HepG2 (cell line): ENCODE measurements around the gene VIT. TPM values are rescaled to one million over a fixed set of nuclear protein-coding genes. Genes with fewer than 3 reads are reported as not detected.

ENCODE experiments used
- ATAC-seq: fragments of 200-7000 bp; cut with Tn5 transposase; 3 replicates; pipeline ENCODE4 v1.9.1; 2020; ENCODE audit warnings: mild to moderate bottlenecking, moderate library complexity
- BruUV-seq: library from RNA; stranded (reverse); fragments of 400-500 nt; replicated peaks from 2 replicates; lab custom pipeline; 2021; lab: Mats Ljungman, UMichigan
- CTCF ChIA-PET: fragments of 300-600 bp; formaldehyde crosslinking; extraction: SDS; loops from one replicate; lab custom pipeline; 2021; ENCODE audit warnings: low total read pairs, inconsistent platforms, low intra/inter-chr PET ratio; lab: Yijun Ruan, JAX
- POLR2A ChIA-PET: fragments of 350-600 bp; sonication (Branson Sonifier 250); formaldehyde crosslinking; loops from one replicate; lab custom pipeline; 2020; ENCODE audit warnings: antibody characterized with exemption, inconsistent platforms; lab: Yijun Ruan, JAX
- DNase-seq: peaks from one replicate; pipeline ENCODE4 v3.0.0-alpha.2; 2015; ENCODE audit warnings: low spot score
- FAIRE-seq: peaks from 3 replicates; lab custom pipeline; 2011; peaks lifted over from hg19 to GRCh38; lab: Jason Lieb, UNC
- H2AFZ ChIP-seq: one replicate; pipeline ENCODE4 v1.6.1; 2011; ENCODE audit warnings: low read length, inconsistent platforms
- H3K27ac ChIP-seq: fragments of 300-600 bp; 3 replicates; pipeline ENCODE4 v1.8.0; 2011; ENCODE audit warnings: mixed run types, mild to moderate bottlenecking, mixed read lengths, low read length, inconsistent platforms; ENCODE audit not compliant: insufficient read depth; ENCODE audit errors: extremely low read length
- H3K27me3 ChIP-seq, 2 experiments: fragments of 200-600 bp in 1 of 2; 2 replicates in 1 of 2; 3 replicates in 1 of 2; pipeline versions ENCODE4 v1.6.0 to v1.8.0; 2011; ENCODE audit warnings: low read length in 2 of 2, mild to moderate bottlenecking in 2 of 2, moderate library complexity in 2 of 2, inconsistent platforms in 1 of 2; ENCODE audit not compliant: insufficient read depth in 2 of 2, control insufficient read depth in 1 of 2
- H3K36me3 ChIP-seq, 2 experiments: fragments of 200-600 bp in 1 of 2; replicated peaks in 1 of 2; 2 replicates in 1 of 2; 3 replicates in 1 of 2; pipeline versions ENCODE4 v1.5.1 to v1.8.0; 2011; ENCODE audit warnings: low read length in 2 of 2, inconsistent platforms in 1 of 2; ENCODE audit not compliant: insufficient read depth in 2 of 2, control insufficient read depth in 1 of 2
- H3K4me1 ChIP-seq: 2 replicates; pipeline ENCODE4 v1.5.1; 2012; ENCODE audit warnings: low read length, inconsistent platforms; ENCODE audit not compliant: insufficient read depth
- H3K4me2 ChIP-seq: 2 replicates; pipeline ENCODE4 v1.6.0; 2011; ENCODE audit warnings: low read depth, low read length, inconsistent platforms
- H3K4me3 ChIP-seq, 3 experiments: fragments of 200-600 bp in 1 of 3; sonication (generic), shearing (Covaris generic) in 1 of 3; replicated peaks in 1 of 3; 2 replicates each; pipeline ENCODE4 v1.5.1; 2011 to 2016; ENCODE audit warnings: low read length in 3 of 3, inconsistent platforms in 2 of 3, low read depth in 2 of 3, mild to moderate bottlenecking in 2 of 3, control low read depth in 1 of 3, mixed read lengths in 1 of 3; ENCODE audit not compliant: insufficient read depth in 1 of 3
- H3K79me2 ChIP-seq: one replicate; pipeline ENCODE4 v1.6.1; 2011; ENCODE audit warnings: low read length, inconsistent platforms; ENCODE audit not compliant: insufficient read depth
- H3K9ac ChIP-seq: 2 replicates; pipeline ENCODE4 v1.6.0; 2011; ENCODE audit warnings: mild to moderate bottlenecking, low read depth, low read length, inconsistent platforms; ENCODE audit not compliant: insufficient read depth
- H3K9me3 ChIP-seq: 2 replicates; pipeline ENCODE4 v1.5.1; 2012; ENCODE audit warnings: mild to moderate bottlenecking, low read length
- H4K20me1 ChIP-seq: 2 replicates; pipeline ENCODE4 v1.6.0; 2011; ENCODE audit warnings: inconsistent platforms, mild to moderate bottlenecking, low read length, moderate library complexity; ENCODE audit not compliant: insufficient read depth
- BHLHE40 ChIP-seq: IDR thresholded peaks from 2 replicates; pipeline ENCODE4 v1.6.1; 2011; ENCODE audit warnings: low read length, improper control_type of control experiment
- CAMTA2 ChIP-seq: sonication (generic); formaldehyde crosslinking; IDR thresholded peaks from 2 replicates; pipeline ENCODE4 v1.4.0; 2020; ENCODE audit warnings: mild to moderate bottlenecking, missing genetic modification reagents, borderline replicate concordance
- EEA1 ChIP-seq: sonication (generic); formaldehyde crosslinking; IDR thresholded peaks from 2 replicates; pipeline ENCODE4 v1.5.1; 2020; ENCODE audit warnings: mild to moderate bottlenecking, missing genetic modification reagents, borderline replicate concordance
- NFYC ChIP-seq: IDR thresholded peaks from 2 replicates; pipeline ENCODE4 v1.6.1; 2016; ENCODE audit warnings: missing genetic modification reagents, missing compliant biosample characterization
- TAF1 ChIP-seq: sonication (generic); formaldehyde crosslinking; IDR thresholded peaks from 2 replicates; pipeline ENCODE4 v1.4.0; 2020; ENCODE audit warnings: missing genetic modification reagents
- ZNF142 ChIP-seq: sonication (generic); formaldehyde crosslinking; IDR thresholded peaks from 2 replicates; pipeline ENCODE4 v1.4.0; 2020; ENCODE audit warnings: missing genetic modification reagents
- ZNF792 ChIP-seq: IDR thresholded peaks from 2 replicates; pipeline ENCODE4 v1.6.1; 2016
- WGBS: methylation state at CpG from one replicate; pipeline ENCODE4 v1.1.6; 2017; ENCODE audit warnings: low lambda C conversion rate; 5-methylcytosine and 5-hydroxymethylcytosine counted together
- in situ Hi-C: cut with HindIII; loops from 2 replicates; pipeline ENCODE4 v1.10.0; 2017; ENCODE audit warnings: low pct_unique_long_range_greater_than_20kb; ENCODE audit not compliant: extremely low pct_ligation_motif_present
- intact Hi-C: fragments of 100-400 bp; cut with micrococcal nuclease; formaldehyde crosslinking; loops from one replicate; pipeline ENCODE4 v1.10.0; 2022; ENCODE audit not compliant: unreplicated experiment
- polyA plus RNA-seq, 8 experiments: library from polyadenylated mRNA; depleted of rRNA in 3 of 8; stranded (reverse) in 7 of 8; unstranded in 1 of 8; fragments of >200 nt; fragmentation: Illumina TruSeq in 4 of 8; extraction: Trizol in 4 of 8; gene quantifications; 2 replicates each; pipeline versions ENCODE4 v1.2.1 to v1.2.3, GENCODE V29; 2011 to 2016; ENCODE audit warnings: low read depth in 4 of 8, missing spikeins in 1 of 8, mixed read lengths in 1 of 8; ENCODE audit not compliant: insufficient read depth in 1 of 8
- total RNA-seq, 5 experiments: library from RNA; depleted of rRNA; stranded (reverse); fragments of >200 nt; fragmentation: Illumina TruSeq; extraction: Trizol; gene quantifications; 2 replicates each; pipeline ENCODE4 v1.2.3, GENCODE V29; 2016; ENCODE audit warnings: low read depth in 1 of 5
- TF ChIP-seq, protein P1 (sequence below): sonication (generic); formaldehyde crosslinking; IDR thresholded peaks from 2 replicates; pipeline ENCODE4 v1.4.0; 2020; ENCODE audit warnings: low read depth, mild to moderate bottlenecking, missing genetic modification reagents
- TF ChIP-seq, protein P2 (sequence below): sonication (generic); formaldehyde crosslinking; IDR thresholded peaks from 2 replicates; pipeline ENCODE4 v1.8.0; 2023; ENCODE audit warnings: mild to moderate bottlenecking, missing genetic modification reagents

The VIT gene
- total and polyA plus RNA-seq, 2 of the 13 experiments (the other 11 are each of a cell fraction or from before 2014, with no cell fraction given) = not detected

GRCh38 chr2:36802952-36803351 is 106.4 kb downstream of the VIT start:
- H2AFZ ChIP-seq = no peak overlapping the region
- H3K27me3 ChIP-seq = peaks cover 2 to 18% of the 10 kb centered on the region in 2 experiments; a peak in 3 of 5 replicates
- H3K4me2 ChIP-seq = no peak overlapping the region
- no peaks in the 10 kb centered on the region for H3K79me2 ChIP-seq
- FAIRE-seq (no peak), ATAC-seq (no peak), DNase-seq (no peak)
- TF ChIP-seq, protein P1, sequence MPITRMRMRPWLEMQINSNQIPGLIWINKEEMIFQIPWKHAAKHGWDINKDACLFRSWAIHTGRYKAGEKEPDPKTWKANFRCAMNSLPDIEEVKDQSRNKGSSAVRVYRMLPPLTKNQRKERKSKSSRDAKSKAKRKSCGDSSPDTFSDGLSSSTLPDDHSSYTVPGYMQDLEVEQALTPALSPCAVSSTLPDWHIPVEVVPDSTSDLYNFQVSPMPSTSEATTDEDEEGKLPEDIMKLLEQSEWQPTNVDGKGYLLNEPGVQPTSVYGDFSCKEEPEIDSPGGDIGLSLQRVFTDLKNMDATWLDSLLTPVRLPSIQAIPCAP (CRISPR knock-in tag) = no peak
- no peak for TF ChIP-seq CAMTA2 (CRISPR knock-in tag)
- no peak for TF ChIP-seq TAF1 (CRISPR knock-in tag)
- TF ChIP-seq ZNF792 (CRISPR knock-in tag) = no peak
- intact Hi-C loops (no loop called here), in situ Hi-C loops (no loop called here)
- 16% methylated on average over 3 of the region's 3 CpGs for WGBS
- H3K36me3 ChIP-seq = no peaks in the 10 kb centered on the region
- H4K20me1 ChIP-seq = no peaks in the 10 kb centered on the region
- no TSS peak for BruUV-seq
- ChIA-PET POLR2A (no interaction called here), CTCF (no interaction called here)
- H3K9ac ChIP-seq = no peak overlapping the region
- peaks cover 8% of the 10 kb centered on the region; the same call in 1 of the 2 replicates for H3K4me1 ChIP-seq
- H3K9me3 ChIP-seq = no peaks in the 10 kb centered on the region
- H3K4me3 ChIP-seq = no peak overlapping the region
- no peak overlapping the region for H3K27ac ChIP-seq

DNA sequence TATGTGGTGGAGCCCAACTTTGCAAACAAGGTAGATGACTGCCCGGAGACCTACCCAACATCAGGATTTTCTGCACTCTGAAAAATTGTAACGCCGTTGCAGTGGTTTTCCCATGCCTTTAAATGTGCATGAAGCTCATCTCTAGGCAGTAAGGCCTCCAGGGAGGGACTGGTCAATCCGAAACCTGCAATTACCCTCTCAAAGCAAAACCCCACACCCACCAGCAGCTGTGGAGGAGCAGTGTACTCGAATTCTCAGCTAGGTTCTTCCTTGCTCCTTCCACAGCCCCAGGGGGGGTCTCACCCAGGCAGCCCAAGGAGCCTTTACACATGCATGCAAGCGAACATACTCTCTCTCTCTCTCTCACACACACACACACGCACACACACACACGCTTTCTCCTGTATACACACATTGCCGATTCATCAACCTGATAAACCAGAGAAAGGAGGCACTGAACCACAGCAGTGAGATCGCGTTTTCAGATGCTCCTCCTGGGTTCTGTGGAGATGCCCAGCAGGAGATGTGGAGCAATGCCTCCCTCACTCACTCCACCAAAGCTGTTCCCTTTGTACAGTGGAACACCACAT is 109.2 kb downstream of the VIT start:
- Histone ChIP-seq H3K36me3 (no peaks in the 10 kb centered on the region), H2AFZ (no peak overlapping the region), H3K79me2 (no peaks in the 10 kb centered on the region), H3K4me2 (no peak overlapping the region), H3K27me3 (peaks cover 4 to 14% of the 10 kb centered on the region in 2 experiments; a peak in 3 of 5 replicates), H3K9me3 (no peaks in the 10 kb centered on the region), H3K9ac (no peak overlapping the region), H3K4me3 (no peak overlapping the region), H4K20me1 (no peaks in the 10 kb centered on the region), H3K27ac (no peak overlapping the region), H3K4me1 (peaks cover 8% of the 10 kb centered on the region; the same call in 1 of the 2 replicates)
- in situ Hi-C loops = no loop called here
- no peak for TF ChIP-seq ZNF142 (CRISPR knock-in tag)
- no peak for TF ChIP-seq NFYC
- TF ChIP-seq BHLHE40 = no peak
- TF ChIP-seq EEA1 = no peak
- TF ChIP-seq, protein P2, sequence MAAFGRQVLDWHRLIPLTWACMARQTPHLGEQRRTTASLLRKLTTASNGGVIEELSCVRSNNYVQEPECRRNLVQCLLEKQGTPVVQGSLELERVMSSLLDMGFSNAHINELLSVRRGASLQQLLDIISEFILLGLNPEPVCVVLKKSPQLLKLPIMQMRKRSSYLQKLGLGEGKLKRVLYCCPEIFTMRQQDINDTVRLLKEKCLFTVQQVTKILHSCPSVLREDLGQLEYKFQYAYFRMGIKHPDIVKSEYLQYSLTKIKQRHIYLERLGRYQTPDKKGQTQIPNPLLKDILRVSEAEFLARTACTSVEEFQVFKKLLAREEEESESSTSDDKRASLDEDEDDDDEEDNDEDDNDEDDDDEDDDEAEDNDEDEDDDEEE (CRISPR knock-in tag) = no peak
- DNase-seq = no peak
- no peak for FAIRE-seq
- no peak for ATAC-seq
- intact Hi-C loops = no loop called here
- BruUV-seq = no TSS peak
- CTCF ChIA-PET = no interaction called here
- 71% methylated on average over 11 of the region's 11 CpGs for WGBS
- POLR2A ChIA-PET = no interaction called here
